Neuronal stem cell (in vitro differentiated cells): ENCODE data around the gene MAGEA10. TPM values are rescaled to one million over a fixed set of nuclear protein-coding genes. Genes with fewer than 3 reads are reported as not detected.
"Not testable (repeated sequence)": the region's sequence is repeated elsewhere in the genome, so short reads cannot be mapped to it uniquely, and the experiment has no call there.

Source experiments
- DNase-seq: peaks from one replicate; pipeline ENCODE4 v3.0.0-alpha.2; 2013; ENCODE audit warnings: low spot score
- H2AFZ ChIP-seq: one replicate; pipeline ENCODE4 v1.6.1; 2013; ENCODE audit warnings: mild to moderate bottlenecking, low read length, inconsistent platforms
- H2AK5ac ChIP-seq: 2 replicates; pipeline ENCODE4 v1.6.1; 2013; ENCODE audit warnings: low read depth, mild to moderate bottlenecking, inconsistent platforms, low read length, moderate library complexity, mixed read lengths
- H2BK120ac ChIP-seq: 2 replicates; pipeline ENCODE4 v1.6.1; 2013; ENCODE audit warnings: low read depth, mild to moderate bottlenecking, inconsistent platforms, low read length, moderate library complexity, mixed read lengths
- H2BK12ac ChIP-seq: one replicate; pipeline ENCODE4 v1.6.1; 2013; ENCODE audit warnings: low read length, inconsistent platforms
- H2BK15ac ChIP-seq: 2 replicates; pipeline ENCODE4 v1.6.1; 2013; ENCODE audit warnings: mild to moderate bottlenecking, low read length, inconsistent platforms, mixed read lengths
- H2BK5ac ChIP-seq: one replicate; pipeline ENCODE4 v1.6.1; 2013; ENCODE audit warnings: inconsistent platforms, mild to moderate bottlenecking, low read length, moderate library complexity
- H3K14ac ChIP-seq: one replicate; pipeline ENCODE4 v1.6.1; 2013; ENCODE audit warnings: low read length, inconsistent platforms
- H3K18ac ChIP-seq: 2 replicates; pipeline ENCODE4 v1.6.1; 2013; ENCODE audit warnings: low read length, inconsistent platforms
- H3K23ac ChIP-seq: 2 replicates; pipeline ENCODE4 v1.6.1; 2013; ENCODE audit warnings: low read depth, mild to moderate bottlenecking, mixed read lengths, low read length, inconsistent platforms; ENCODE audit not compliant: poor library complexity
- H3K27ac ChIP-seq: replicated peaks from 3 replicates; pipeline ENCODE4 v1.5.1; 2013; ENCODE audit warnings: low read length, inconsistent platforms
- H3K27me3 ChIP-seq, 3 experiments: 2 replicates each; pipeline ENCODE4 v1.6.1; 2013; ENCODE audit warnings: low read length in 3 of 3, mild to moderate bottlenecking in 2 of 3, inconsistent platforms in 1 of 3, low read depth in 1 of 3, mixed read lengths in 1 of 3, moderate library complexity in 1 of 3; ENCODE audit not compliant: control insufficient read depth in 3 of 3, insufficient read depth in 3 of 3
- H3K36me3 ChIP-seq, 2 donors: replicated peaks in 1 of 2; 2 replicates each; pipeline ENCODE4 v1.6.1; 2013; ENCODE audit warnings: low read length in 2 of 2; ENCODE audit not compliant: control insufficient read depth in 2 of 2, insufficient read depth in 2 of 2
- H3K4ac ChIP-seq: 2 replicates; pipeline ENCODE4 v1.6.1; 2013; ENCODE audit warnings: inconsistent platforms, mild to moderate bottlenecking, low read length, moderate library complexity
- H3K4me1 ChIP-seq, 2 donors: 1 replicate in 1 of 2; 2 replicates in 1 of 2; pipeline ENCODE4 v1.6.1; 2013; ENCODE audit warnings: low read length in 2 of 2, low read depth in 1 of 2; ENCODE audit not compliant: control insufficient read depth in 2 of 2, insufficient read depth in 1 of 2
- H3K4me2 ChIP-seq: one replicate; pipeline ENCODE4 v1.6.1; 2013; ENCODE audit warnings: mild to moderate bottlenecking, low read length, inconsistent platforms; ENCODE audit not compliant: insufficient read depth, poor library complexity, severe bottlenecking
- H3K4me3 ChIP-seq, 2 donors: 2 replicates each; pipeline ENCODE4 v1.5.1; 2013; ENCODE audit warnings: low read length in 2 of 2, mild to moderate bottlenecking in 2 of 2, inconsistent platforms in 1 of 2, moderate library complexity in 1 of 2
- H3K79me1 ChIP-seq: one replicate; pipeline ENCODE4 v1.6.1; 2013; ENCODE audit warnings: low read depth, mild to moderate bottlenecking, inconsistent platforms, low read length, moderate library complexity
- H3K9ac ChIP-seq: one replicate; pipeline ENCODE4 v1.6.1; 2013; ENCODE audit warnings: mild to moderate bottlenecking, low read depth, low read length, inconsistent platforms; ENCODE audit not compliant: poor library complexity
- H3K9me3 ChIP-seq, 2 donors: replicated peaks in 1 of 2; 2 replicates each; pipeline versions ENCODE3 to v1.6.1; 2013; ENCODE audit warnings: low read length in 2 of 2, mild to moderate bottlenecking in 2 of 2, inconsistent platforms in 1 of 2, low read depth in 1 of 2, mixed read lengths in 1 of 2, moderate library complexity in 1 of 2; ENCODE audit not compliant: control insufficient read depth in 2 of 2, insufficient read depth in 1 of 2
- H4K8ac ChIP-seq: one replicate; pipeline ENCODE4 v1.6.1; 2013; ENCODE audit warnings: low read depth, mild to moderate bottlenecking, inconsistent platforms, low read length, moderate library complexity
- H4K91ac ChIP-seq: one replicate; pipeline ENCODE4 v1.6.1; 2013; ENCODE audit warnings: low read length, low read depth, mild to moderate bottlenecking, inconsistent platforms; ENCODE audit not compliant: poor library complexity
- WGBS, 2 donors: extraction: QIAGEN DNeasy Blood & Tissue Kit; methylation state at CpG; one replicate each; pipeline ENCODE4 v1.1.7; 2013; ENCODE audit warnings: missing lambda C conversion rate in 2 of 2, mixed read lengths in 1 of 2; ENCODE audit not compliant: insufficient read length in 2 of 2, insufficient replicate concordance in 1 of 2; ENCODE audit errors: extremely low coverage in 2 of 2; 5-methylcytosine and 5-hydroxymethylcytosine counted together
- polyA plus RNA-seq, 2 experiments: library from polyadenylated mRNA; stranded (reverse); fragments of 200-250 nt; gene quantifications; one replicate each; pipeline ENCODE4 v1.2.3, GENCODE V29; 2013

Gene MAGEA10
- polyA plus RNA-seq (2013, experiment 1 of 2) = not detected
- polyA plus RNA-seq (2013, experiment 2 of 2) = not detected

DNA sequence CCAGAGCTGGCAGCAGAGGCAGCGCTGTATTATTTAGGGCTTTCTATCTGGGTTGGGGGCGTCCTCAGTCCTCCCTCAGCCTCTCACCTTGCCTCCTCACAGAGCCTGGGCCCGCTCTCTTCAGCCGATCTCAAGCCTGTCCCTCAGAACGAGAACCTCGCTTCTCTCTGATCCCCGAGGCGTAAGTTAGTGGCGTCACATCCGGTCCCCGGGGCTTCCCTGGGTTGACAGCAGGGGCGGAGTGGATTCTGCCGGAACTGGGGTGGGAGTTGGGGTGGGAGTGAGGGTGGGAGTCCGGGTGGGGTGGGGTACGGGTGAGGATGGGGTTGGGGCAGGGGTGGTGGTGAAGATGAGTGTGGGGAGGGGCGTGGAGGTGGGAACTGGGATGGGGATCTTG lies at the start of gene MAGEA10:
Gene MAGEA10 (minus strand): TSS at position 190 of the 397 bp plus-strand sequence. CDS start 2,957 bp downstream, outside the sequence.
- H3K9me3 ChIP-seq = no peaks in the 10 kb centered on the region
- DNase-seq = no peak
- no CpG with 5 or more reads among the region's 16 CpGs for whole genome bisulfite sequencing, 2 donors
- H3K79me1 ChIP-seq = no peaks in the 10 kb centered on the region
- no peak within 1 kb of the TSS for H3K27ac ChIP-seq
- H3K23ac ChIP-seq = no peak within 1 kb of the TSS
- H2BK15ac ChIP-seq = no peak within 1 kb of the TSS
- H3K36me3 ChIP-seq = no peaks in the 10 kb centered on the region
- no peak within 1 kb of the TSS for H4K8ac ChIP-seq
- no peak within 1 kb of the TSS for H3K9ac ChIP-seq
- no peak within 1 kb of the TSS for H2BK5ac ChIP-seq
- no peak within 1 kb of the TSS for H3K14ac ChIP-seq
- H3K4me1 ChIP-seq = no peaks in the 10 kb centered on the region
- no peak within 1 kb of the TSS for H3K4me2 ChIP-seq
- H2AK5ac ChIP-seq = no peak within 1 kb of the TSS
- no peak within 1 kb of the TSS for H3K4ac ChIP-seq
- H2BK12ac ChIP-seq = no peak within 1 kb of the TSS
- H2AFZ ChIP-seq = no peak within 1 kb of the TSS
- no peak within 1 kb of the TSS for H4K91ac ChIP-seq
- no peak within 1 kb of the TSS for H3K4me3 ChIP-seq
- H2BK120ac ChIP-seq = no peak within 1 kb of the TSS
- H3K27me3 ChIP-seq = no peaks in the 10 kb centered on the region
- no peak within 1 kb of the TSS for H3K18ac ChIP-seq

DNA sequence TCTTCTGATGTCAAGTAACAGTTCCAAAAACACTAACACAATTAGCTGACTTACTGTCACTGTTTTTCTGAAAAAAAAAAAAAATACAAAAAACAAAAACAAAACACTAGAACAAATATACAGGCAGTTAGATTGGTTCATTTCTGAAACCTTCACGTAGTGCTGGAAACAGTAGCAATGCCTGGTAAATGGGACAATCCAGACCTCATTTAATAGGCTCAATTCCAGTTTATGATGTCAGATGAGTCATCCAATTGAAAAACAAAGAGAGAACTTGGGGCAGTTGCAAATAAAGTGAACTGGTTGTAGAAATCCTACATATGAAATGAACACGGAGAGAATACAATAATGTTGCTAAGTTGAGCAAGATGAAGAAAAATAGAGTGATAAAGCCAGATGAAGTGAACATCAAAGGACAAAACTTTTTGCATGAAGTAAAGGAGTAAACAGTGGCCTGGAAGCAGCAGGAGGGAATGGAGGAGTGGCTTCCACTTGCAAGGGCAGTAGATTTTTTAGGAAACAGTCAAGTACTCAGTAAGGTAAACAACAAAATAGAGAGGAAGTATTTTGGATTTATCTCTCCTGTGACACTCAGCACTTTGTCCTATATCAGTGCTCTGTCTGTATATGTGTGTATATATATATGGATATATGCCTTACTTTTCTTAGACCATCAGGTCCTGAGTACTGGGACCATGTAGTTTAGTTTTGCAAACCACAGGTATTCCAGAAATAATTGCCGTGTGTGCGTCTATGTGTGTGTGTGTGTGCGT lies 39.3 kb upstream of the MAGEA10 start:
- Histone ChIP-seq H3K9me3 (no peaks in the 10 kb centered on the region), H3K36me3 (no peaks in the 10 kb centered on the region), H3K79me1 (no peaks in the 10 kb centered on the region), H2BK120ac (no peak overlapping the region), H4K8ac (no peak overlapping the region), H3K14ac (no peak overlapping the region), H2BK12ac (no peak overlapping the region), H3K4ac (no peak overlapping the region), H2AK5ac (no peak overlapping the region), H4K91ac (no peak overlapping the region), H3K18ac (no peak overlapping the region), H3K27me3 (no peaks in the 10 kb centered on the region), H3K9ac (no peak overlapping the region), H3K27ac (no peak overlapping the region), H3K4me1 (no peaks in the 10 kb centered on the region), H3K23ac (no peak overlapping the region), H3K4me2 (no peak overlapping the region), H2AFZ (no peak overlapping the region), H2BK15ac (no peak overlapping the region), H3K4me3 (no peak overlapping the region), H2BK5ac (no peak overlapping the region)
- no CpG with 5 or more reads among the region's 5 CpGs for WGBS, 2 donors
- DNase-seq = no peak

DNA sequence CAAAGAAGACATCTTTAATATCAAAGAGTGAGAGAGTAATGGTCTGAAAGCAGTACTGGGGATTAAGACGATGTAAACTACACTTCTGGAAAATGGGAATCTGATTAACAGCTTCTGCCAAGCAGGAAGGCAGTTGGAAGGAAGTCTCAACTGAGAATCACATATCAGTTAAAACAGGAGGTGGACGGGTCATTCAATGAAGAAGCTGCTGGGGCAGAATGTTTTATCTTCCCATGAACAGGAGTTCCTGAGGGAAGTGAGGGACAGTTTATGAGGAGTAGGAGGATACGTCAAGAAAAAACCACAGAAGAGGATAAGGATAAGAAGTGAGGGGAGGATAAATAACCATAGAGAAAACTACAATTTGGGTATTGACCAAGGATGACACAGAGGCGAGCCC lies 38.7 kb upstream of the MAGEA10 start:
- H3K9ac ChIP-seq = no peak overlapping the region
- no peak overlapping the region for H3K4me3 ChIP-seq
- H3K36me3 ChIP-seq = no peaks in the 10 kb centered on the region
- no peak overlapping the region for H3K23ac ChIP-seq
- no peaks in the 10 kb centered on the region for H3K27me3 ChIP-seq
- H2BK5ac ChIP-seq = no peak overlapping the region
- no CpG with 5 or more reads among the region's 4 CpGs for WGBS, 2 donors
- no peak overlapping the region for H2AFZ ChIP-seq
- no peak overlapping the region for H2BK15ac ChIP-seq
- no peak overlapping the region for H3K14ac ChIP-seq
- no peak overlapping the region for H3K27ac ChIP-seq
- H3K9me3 ChIP-seq = no peaks in the 10 kb centered on the region
- H2BK120ac ChIP-seq = no peak overlapping the region
- H3K79me1 ChIP-seq = no peaks in the 10 kb centered on the region
- no peak overlapping the region for H3K18ac ChIP-seq
- no peak overlapping the region for H4K91ac ChIP-seq
- H2AK5ac ChIP-seq = no peak overlapping the region
- H2BK12ac ChIP-seq = no peak overlapping the region
- no peak for DNase-seq
- H3K4me1 ChIP-seq = no peaks in the 10 kb centered on the region
- no peak overlapping the region for H3K4me2 ChIP-seq
- H3K4ac ChIP-seq = no peak overlapping the region
- no peak overlapping the region for H4K8ac ChIP-seq

DNA sequence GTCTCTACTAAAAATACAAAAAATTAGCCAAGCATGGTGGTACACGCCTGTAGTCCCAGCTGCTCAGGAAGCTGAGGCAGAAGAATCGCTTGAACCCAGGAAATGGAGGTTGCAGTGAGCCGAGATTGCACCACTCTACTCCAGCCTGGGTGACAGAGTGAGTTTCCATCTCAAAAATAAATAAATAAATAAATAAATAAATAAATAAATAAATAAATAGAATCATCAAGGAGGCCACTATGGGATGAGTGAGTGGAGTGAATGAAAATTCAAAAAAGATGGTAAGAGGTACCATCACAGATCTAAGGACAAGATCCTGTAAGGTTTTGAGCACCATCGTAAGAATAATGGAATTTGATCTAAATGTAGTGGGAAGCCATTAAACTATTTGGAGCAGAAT lies 37.5 kb upstream of the MAGEA10 start:
- H3K36me3 ChIP-seq, H3K4me1 ChIP-seq, H2AFZ ChIP-seq, H3K9me3 ChIP-seq, H3K4ac ChIP-seq, H3K18ac ChIP-seq, H2BK12ac ChIP-seq, H3K79me1 ChIP-seq, H3K27ac ChIP-seq, H3K4me2 ChIP-seq, H4K8ac ChIP-seq, H3K14ac ChIP-seq, DNase-seq, H3K23ac ChIP-seq, H2BK15ac ChIP-seq, H4K91ac ChIP-seq, H2BK5ac ChIP-seq, H2AK5ac ChIP-seq, H2BK120ac ChIP-seq, H3K4me3 ChIP-seq, H3K27me3 ChIP-seq, H3K9ac ChIP-seq: not testable (repeated sequence)
- no CpG with 5 or more reads among the region's 4 CpGs for WGBS, 2 donors
